IPS-20b (cell line): ENCODE results near the gene ZIC5.
A peak's percentile ranks its signal among the peaks of the same experiment; 100 is the strongest.

ENCODE experiments used
- H3K27ac ChIP-seq: one replicate; pipeline ENCODE4 v1.5.1; 2013; ENCODE audit warnings: low read length
- H3K27me3 ChIP-seq: 2 replicates; pipeline ENCODE4 v1.6.1; 2013; ENCODE audit warnings: mild to moderate bottlenecking, low read length, inconsistent platforms; ENCODE audit not compliant: insufficient read depth
- H3K36me3 ChIP-seq: 2 replicates; pipeline ENCODE4 v1.6.1; 2013; ENCODE audit warnings: low read depth, mild to moderate bottlenecking, inconsistent platforms, low read length, moderate library complexity; ENCODE audit not compliant: insufficient read depth
- H3K4me1 ChIP-seq: 2 replicates; pipeline ENCODE4 v1.6.1; 2013; ENCODE audit warnings: mild to moderate bottlenecking, control low read depth, inconsistent platforms, low read length, moderate library complexity; ENCODE audit not compliant: insufficient read depth
- H3K4me3 ChIP-seq: 2 replicates; pipeline ENCODE4 v1.5.1; 2013; ENCODE audit warnings: mild to moderate bottlenecking, low read length, inconsistent platforms
- H3K9ac ChIP-seq: 2 replicates; pipeline ENCODE4 v1.6.1; 2013; ENCODE audit warnings: low read depth, mild to moderate bottlenecking, inconsistent platforms, low read length, moderate library complexity
- H3K9me3 ChIP-seq: 2 replicates; pipeline ENCODE4 v1.6.1; 2013; ENCODE audit warnings: mild to moderate bottlenecking, low read depth, low read length, inconsistent platforms; ENCODE audit not compliant: insufficient read depth

The ZIC5 gene

GRCh38 chr13:99985241-99985874, 13.8 kb upstream of the ZIC5 start:
- Histone ChIP-seq H3K9me3 (no peaks in the 10 kb centered on the region; the same call in 1 of the 2 replicates), H3K4me1 (peaks cover 29% of the 10 kb centered on the region; the same call in 1 of the 2 replicates), H3K36me3 (peaks cover 46% of the 10 kb centered on the region), H3K27ac (no peak overlapping the region), H3K27me3 (peaks cover 69% of the 10 kb centered on the region), H3K4me3 (peak overlapping the region; percentile 97), H3K9ac (peak overlapping the region; percentile 98; the same call in 1 of the 2 replicates)

- Histone ChIP-seq H3K9ac (peak overlapping the region; percentile 98), H3K27me3 (peaks cover 62% of the 10 kb centered on the region), H3K4me1 (peaks cover 25% of the 10 kb centered on the region; the same call in 1 of the 2 replicates), H3K27ac (peak overlapping the region; percentile 27), H3K36me3 (peaks cover 46% of the 10 kb centered on the region), H3K4me3 (peak overlapping the region; percentile 97), H3K9me3 (no peaks in the 10 kb centered on the region; the same call in 1 of the 2 replicates)
Measured at GRCh38 chr13:99984461-99985240, 13.1 kb upstream of the ZIC5 start.

- no peaks in the 10 kb centered on the region; the same call in 1 of the 2 replicates for H3K9me3 ChIP-seq
- H3K4me3 ChIP-seq, result peak overlapping the region; percentile 97
- H3K9ac ChIP-seq, result peak overlapping the region; percentile 98
- peaks cover 57% of the 10 kb centered on the region for H3K27me3 ChIP-seq
- H3K27ac ChIP-seq, result peak overlapping the region; percentile 29
- peaks cover 20% of the 10 kb centered on the region; the same call in 1 of the 2 replicates for H3K4me1 ChIP-seq
- peaks cover 46% of the 10 kb centered on the region for H3K36me3 ChIP-seq
Measured at GRCh38 chr13:99983499-99984401, 12.2 kb upstream of the ZIC5 start.

- Histone ChIP-seq H3K4me3 (peak overlapping the region; percentile 97), H3K4me1 (peaks cover 18% of the 10 kb centered on the region; the same call in 1 of the 2 replicates), H3K9ac (peak overlapping the region; percentile 98), H3K27ac (peak overlapping the region; percentile 29), H3K9me3 (no peaks in the 10 kb centered on the region; the same call in 1 of the 2 replicates), H3K36me3 (peaks cover 46% of the 10 kb centered on the region), H3K27me3 (peaks cover 57% of the 10 kb centered on the region)
Measured at GRCh38 chr13:99982731-99983498, 11.3 kb upstream of the ZIC5 start.

GRCh38 chr13:99982036-99982730, 10.6 kb upstream of the ZIC5 start:
- H3K27ac ChIP-seq, result no peak overlapping the region
- H3K4me3 ChIP-seq, result peak overlapping the region; percentile 97
- no peaks in the 10 kb centered on the region; the same call in 1 of the 2 replicates for H3K9me3 ChIP-seq
- H3K27me3 ChIP-seq, result peaks cover 57% of the 10 kb centered on the region
- H3K4me1 ChIP-seq, result peaks cover 20% of the 10 kb centered on the region; the same call in 1 of the 2 replicates
- peak overlapping the region; percentile 98; the same call in 1 of the 2 replicates for H3K9ac ChIP-seq
- peaks cover 45% of the 10 kb centered on the region for H3K36me3 ChIP-seq

- H3K36me3 ChIP-seq, result peaks cover 40% of the 10 kb centered on the region
- H3K27me3 ChIP-seq, result peaks cover 57% of the 10 kb centered on the region
- peak within 1 kb of the TSS; percentile 98; the same call in 1 of the 2 replicates for H3K9ac ChIP-seq
- H3K27ac ChIP-seq, result peak within 1 kb of the TSS; percentile 29
- H3K4me1 ChIP-seq, result peaks cover 20% of the 10 kb centered on the region; the same call in 1 of the 2 replicates
- peak within 1 kb of the TSS; percentile 97 for H3K4me3 ChIP-seq
- no peaks in the 10 kb centered on the region; the same call in 1 of the 2 replicates for H3K9me3 ChIP-seq
Measured at GRCh38 chr13:99981735-99982035, 10.1 kb upstream of the ZIC5 start, which contains the start of gene ZIC2. Gene ZIC2 (plus strand): TSS chr13:99981784. CDS start chr13:99982065, 281 bp downstream.

GRCh38 chr13:99980824-99981734, 9.5 kb upstream of the ZIC5 start:
- Histone ChIP-seq H3K9me3 (no peaks in the 10 kb centered on the region; the same call in 1 of the 2 replicates), H3K4me3 (peak overlapping the region; percentile 75), H3K27ac (no peak overlapping the region), H3K27me3 (peaks cover 57% of the 10 kb centered on the region), H3K9ac (peak overlapping the region; percentile 82; the same call in 1 of the 2 replicates), H3K4me1 (peaks cover 19% of the 10 kb centered on the region; the same call in 1 of the 2 replicates), H3K36me3 (peaks cover 34% of the 10 kb centered on the region)

- Histone ChIP-seq H3K9ac (peak overlapping the region; percentile 90; the same call in 1 of the 2 replicates), H3K4me1 (peaks cover 26% of the 10 kb centered on the region; the same call in 1 of the 2 replicates), H3K27me3 (peaks cover 62% of the 10 kb centered on the region), H3K4me3 (peak overlapping the region; percentile 83), H3K9me3 (no peaks in the 10 kb centered on the region; the same call in 1 of the 2 replicates), H3K27ac (peak overlapping the region; percentile 46), H3K36me3 (peaks cover 28% of the 10 kb centered on the region)
Measured at GRCh38 chr13:99980201-99980823, 8.7 kb upstream of the ZIC5 start.
